Renal cortical epithelial cell (primary cell): ENCODE data around the gene RMC1. TPM values are rescaled to one million over a fixed set of nuclear protein-coding genes. Genes with fewer than 3 reads are reported as not detected.

ENCODE experiments used
- total RNA-seq: library from RNA; depleted of rRNA; stranded (reverse); fragments of >200 nt; gene quantifications from 2 replicates; pipeline ENCODE4 v1.2.3, GENCODE V29; 2014

Gene RMC1
- total RNA-seq, 1 donor from 2014 or later = 34.9 TPM

Other genes starting within 250 kb of the RMC1 start
- 59.2 and 102 TPM in 2 replicates for gene RIOK3, start 50.2 kb upstream of the RMC1 start, total RNA-seq
- 101 and 106 TPM in 2 replicates for gene NPC1, start 83.0 kb downstream of the RMC1 start, total RNA-seq
- gene ANKRD29, start 159.4 kb downstream of the RMC1 start, total RNA-seq = 7.1 and 7.2 TPM in 2 replicates
- 70.9 and 246 TPM in 2 replicates for gene LAMA3, start 185.9 kb downstream of the RMC1 start, total RNA-seq